HG02678 (cell line): ENCODE measurements around the gene LCAT.
"Not testable (repeated sequence)": the region's sequence is repeated elsewhere in the genome, so short reads cannot be mapped to it uniquely, and the experiment has no call there.

Experiments
- ATAC-seq: cut with Tn5 transposase; IDR thresholded peaks from one replicate; pipeline ENCODE4 v1.9.1; 2021; ENCODE audit warnings: mild to moderate bottlenecking, moderate library complexity; ENCODE audit not compliant: unreplicated experiment

The LCAT gene

DNA sequence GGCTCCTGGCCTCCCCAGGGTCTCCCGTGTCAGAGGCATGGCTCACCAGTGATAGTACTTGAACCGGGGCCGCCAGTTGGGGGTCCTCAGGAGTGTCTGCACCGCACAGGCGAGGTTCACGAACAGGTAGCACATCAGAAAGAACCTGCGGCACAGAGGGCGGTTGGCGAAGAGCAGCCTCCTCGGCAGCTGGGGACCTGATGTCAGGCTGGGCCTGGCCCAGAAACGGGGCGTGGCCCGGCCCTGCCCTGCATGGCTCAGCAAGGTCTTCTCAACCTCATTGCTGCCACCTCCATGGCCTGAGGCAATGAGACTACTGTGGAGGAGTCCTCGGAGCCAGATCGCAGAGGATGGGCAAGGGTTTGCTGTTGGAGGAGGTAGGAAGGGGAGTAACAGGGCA lies 4.1 kb upstream of the LCAT start:
- no peak for ATAC-seq

DNA sequence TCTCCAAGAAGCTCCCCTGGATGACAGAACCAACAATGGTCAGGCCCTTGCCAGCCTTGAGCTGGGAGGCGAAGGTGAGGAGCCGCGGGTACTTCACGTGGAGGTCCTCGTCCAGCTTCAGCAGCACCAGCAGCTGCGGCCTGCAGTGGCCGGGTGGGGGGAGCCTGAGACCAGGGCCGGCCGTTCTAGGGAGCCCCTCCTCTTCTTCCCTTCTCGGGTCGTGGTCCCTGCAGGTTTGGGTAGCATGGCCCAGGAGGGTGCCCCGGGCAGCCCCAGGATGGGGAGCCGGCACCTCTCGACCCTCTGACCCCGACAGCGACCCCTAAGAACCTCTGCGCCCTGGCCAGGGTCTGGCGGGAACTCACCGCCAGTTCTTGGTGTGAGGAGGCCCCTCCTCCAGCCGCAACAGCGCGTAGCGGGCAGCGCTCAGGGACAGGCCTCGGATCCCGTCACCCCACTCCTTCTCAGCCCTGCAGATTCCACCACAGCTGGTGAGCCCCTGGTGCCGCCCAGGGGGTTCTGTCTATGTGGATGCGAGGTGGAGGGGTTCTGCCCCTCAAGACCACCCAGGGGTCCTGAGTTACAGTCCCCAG lies 3.1 kb upstream of the LCAT start:
- no peak for ATAC-seq

DNA sequence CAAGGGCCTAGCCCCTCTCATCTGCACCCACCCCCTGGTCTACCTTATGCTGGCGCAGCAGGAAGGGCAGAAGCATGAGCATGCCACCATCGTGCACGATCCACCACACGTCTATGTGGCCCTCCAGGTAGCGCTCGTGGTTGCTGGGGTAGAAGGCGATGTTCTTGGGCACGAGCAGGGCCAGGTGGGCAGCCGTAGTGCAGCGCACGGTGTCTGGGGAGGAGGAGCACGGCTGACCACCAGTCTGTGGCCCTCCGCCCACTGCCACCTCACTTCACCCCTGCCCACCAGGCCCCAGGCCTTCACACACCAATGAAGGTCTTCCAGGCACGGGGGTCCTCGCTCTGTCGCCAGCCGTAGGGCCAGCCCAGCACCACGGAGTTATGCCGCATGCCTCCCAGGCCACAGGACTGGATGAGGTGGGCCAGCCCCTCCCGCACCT lies 2.2 kb upstream of the LCAT start:
- no peak for ATAC-seq

DNA sequence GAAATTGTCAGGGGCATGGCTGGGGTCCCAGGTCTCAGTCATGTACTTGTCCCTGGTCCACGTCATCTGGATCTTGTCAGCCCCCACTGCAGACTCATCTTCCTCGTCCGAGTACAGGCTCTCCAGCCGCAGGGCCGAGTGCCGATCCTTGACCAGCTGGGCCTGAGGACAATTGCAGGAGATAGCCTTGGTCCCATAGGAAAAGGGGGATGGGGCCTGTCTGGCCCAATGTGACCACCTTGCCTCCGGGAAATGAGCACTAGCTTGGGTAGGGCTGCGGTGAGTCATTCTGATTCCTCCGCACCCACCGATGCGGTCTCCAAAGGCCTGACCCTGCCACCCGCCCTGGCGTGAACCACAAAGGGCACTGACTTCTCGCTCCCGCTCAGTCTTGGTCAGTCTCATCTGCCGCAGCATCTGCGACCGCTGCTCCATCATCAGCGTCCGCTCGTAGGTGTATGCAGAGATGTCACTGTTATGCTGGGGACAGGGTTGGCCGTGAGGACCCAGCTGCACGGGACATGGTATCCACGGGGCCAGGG lies 1.5 kb upstream of the LCAT start:
- no peak for ATAC-seq

DNA sequence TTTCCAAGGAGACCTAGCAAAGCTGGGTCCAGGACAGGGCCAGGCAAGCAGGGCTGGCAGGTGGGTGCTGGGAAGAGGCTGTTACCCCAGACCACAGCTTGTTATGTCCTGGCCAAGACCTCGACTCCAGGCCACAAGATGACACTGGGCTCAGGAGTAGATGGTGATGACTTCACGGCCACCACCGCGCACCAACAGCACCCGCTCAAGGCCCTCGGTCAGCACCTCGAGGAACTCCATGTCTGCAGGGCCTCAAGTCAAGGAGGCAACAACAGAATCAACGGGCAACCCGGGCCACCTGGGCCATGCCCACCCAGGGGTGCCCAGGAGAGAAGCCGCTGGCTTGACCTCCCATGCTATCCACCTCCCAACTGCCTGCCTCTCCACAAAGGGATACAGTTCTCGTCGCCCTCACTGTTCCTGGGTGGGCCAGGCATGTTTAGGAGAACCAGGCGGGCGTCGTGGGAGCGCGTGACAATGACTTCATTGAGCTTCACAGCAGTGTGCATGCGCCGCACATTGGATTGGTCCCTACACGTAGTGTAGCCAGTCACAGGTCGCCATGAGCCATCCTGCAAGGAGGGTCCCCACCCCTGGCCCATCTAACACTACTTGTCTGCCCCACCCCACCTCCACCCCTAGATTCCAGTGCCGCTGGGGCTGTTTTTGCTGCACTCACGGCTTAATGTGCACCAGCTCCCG lies 921 bp upstream of the LCAT start:
- ATAC-seq, result no peak

DNA sequence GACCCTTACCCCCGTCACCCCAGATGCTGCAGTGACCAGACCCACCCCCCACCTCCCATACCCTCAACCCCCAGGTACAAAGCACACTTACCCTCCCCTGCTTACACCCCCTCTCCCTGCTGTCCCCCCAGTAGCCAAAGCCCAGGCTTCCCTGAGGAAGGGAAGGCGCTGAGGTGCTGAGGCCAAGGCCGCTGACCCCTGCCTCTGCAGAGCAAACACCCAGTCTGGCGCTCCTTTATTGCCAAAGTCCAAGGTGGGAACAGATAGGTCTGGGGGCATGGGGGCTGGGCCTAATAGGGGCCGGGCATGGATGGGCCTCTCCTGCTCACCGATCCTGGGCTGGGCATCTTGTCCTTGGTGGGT lies 683 bp downstream of the LCAT start:
- ATAC-seq, result no peak

DNA sequence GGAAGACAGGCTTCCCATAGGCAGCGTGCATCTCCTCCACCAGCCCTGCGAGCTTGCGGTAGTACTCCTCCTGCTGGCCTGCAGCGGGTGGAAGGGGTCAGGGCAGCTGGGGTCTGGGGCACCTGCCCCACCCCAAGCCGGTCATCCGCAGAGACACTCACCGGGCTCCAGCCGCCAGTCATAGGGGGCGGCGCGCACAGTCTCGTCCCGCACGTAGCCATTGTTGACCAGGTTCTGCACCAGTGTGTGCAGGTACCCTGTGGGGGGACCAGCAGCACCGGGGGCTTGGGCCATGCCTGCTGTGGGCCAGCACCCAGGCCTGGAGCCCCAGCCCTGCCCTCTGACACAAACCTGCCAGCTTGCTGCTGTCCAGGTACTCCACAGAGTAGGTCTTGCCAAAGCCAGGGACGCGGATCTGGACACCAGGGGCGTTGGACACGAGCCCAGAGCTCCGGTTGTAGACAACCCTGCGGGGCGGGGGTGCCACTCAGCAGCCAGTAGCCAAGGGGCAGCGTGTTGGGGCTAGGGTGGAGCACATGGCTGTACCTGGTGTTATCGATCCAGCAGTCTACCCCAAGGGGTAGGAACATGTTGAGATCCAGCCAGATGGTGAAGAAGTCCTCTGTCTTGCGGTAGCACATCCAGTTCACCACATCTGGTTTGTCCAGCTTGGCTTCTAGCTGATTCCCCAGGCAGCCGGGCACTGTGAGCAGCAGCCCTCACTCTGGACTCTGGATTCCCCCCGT lies 1.2 kb downstream of the LCAT start:
- ATAC-seq, result no peak

DNA sequence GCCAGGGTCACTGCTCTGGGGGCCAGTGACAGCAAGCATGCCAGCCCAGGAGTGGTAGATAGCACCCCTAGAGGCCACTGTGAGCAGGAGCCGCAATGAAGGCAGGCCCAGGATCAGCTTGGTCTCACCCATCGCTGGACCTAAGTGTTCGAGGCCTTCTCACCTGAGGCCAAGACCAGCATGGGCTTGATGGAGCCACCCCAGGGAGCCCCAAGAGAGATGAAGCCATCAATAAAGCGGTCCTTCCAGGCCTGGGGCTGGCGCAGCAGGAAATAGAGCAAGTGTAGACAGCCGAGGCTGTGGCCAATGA lies 1.8 kb downstream of the LCAT start:
- ATAC-seq, result no peak

DNA sequence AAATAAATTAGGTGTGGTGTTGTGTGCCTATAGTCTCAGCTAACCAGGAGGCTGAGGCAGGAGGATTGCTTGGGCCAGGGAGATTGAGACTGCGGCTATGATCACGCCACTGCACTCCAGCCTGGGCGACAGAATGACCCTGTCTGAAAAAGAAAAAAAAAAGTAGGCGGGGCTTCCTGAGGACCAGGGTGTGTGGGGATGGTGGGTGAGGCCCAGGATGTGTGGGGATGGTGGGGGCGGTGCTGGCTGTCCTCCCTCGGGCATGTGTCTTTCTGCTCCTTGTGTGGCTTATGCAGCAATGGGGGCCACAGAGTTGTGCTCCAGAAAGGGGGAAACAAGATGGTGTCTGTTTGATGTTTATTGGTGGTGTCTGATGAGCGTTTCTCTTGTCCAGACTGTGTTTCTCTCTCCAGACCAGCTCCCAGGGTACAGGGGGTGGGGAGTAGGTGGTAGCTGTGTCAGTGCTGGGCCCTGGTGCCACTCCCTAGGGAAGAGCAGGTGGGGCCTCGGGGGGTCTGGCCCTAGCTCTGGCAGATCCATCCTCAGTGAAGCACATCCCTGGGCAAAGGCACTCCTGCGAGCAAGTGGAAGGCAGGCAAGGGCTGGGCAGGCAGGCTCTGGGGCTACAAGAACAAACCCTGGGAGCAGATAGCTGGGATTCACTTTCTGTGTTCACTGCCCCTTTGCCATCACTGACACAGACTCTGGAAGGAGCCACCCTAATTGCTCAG lies 2.3 kb downstream of the LCAT start:
- no peak for ATAC-seq

DNA sequence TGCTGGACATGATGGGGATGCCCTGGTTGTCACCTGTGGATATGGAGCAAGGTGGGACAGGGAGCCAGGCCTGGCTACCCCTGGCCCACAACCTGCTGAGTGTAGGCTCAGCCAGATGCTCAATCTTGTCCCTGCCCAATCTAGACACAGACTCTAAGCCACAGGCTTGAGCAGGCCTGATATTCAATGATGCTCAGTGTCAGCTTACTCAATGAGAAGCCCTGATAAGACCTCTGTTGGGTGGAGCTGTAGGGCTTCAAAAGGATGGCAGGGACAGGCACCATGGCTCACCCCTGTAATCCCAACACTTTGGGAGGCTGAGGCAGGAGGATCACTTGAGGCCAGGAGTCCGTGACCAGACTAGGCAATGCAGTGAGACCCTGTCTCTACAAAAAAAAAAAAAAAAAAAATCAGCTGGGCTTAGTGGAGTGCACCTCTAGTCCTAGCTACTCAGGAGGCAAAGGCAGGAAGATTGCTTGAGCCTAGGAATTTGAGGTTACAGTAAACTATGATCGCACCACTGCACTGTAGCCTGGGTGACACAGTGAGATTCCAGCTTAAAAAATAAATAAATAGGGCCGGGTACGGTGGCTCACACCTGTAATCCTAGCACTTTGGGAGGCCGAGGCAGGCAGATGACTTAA lies 3.4 kb downstream of the LCAT start:
- no peak for ATAC-seq

DNA sequence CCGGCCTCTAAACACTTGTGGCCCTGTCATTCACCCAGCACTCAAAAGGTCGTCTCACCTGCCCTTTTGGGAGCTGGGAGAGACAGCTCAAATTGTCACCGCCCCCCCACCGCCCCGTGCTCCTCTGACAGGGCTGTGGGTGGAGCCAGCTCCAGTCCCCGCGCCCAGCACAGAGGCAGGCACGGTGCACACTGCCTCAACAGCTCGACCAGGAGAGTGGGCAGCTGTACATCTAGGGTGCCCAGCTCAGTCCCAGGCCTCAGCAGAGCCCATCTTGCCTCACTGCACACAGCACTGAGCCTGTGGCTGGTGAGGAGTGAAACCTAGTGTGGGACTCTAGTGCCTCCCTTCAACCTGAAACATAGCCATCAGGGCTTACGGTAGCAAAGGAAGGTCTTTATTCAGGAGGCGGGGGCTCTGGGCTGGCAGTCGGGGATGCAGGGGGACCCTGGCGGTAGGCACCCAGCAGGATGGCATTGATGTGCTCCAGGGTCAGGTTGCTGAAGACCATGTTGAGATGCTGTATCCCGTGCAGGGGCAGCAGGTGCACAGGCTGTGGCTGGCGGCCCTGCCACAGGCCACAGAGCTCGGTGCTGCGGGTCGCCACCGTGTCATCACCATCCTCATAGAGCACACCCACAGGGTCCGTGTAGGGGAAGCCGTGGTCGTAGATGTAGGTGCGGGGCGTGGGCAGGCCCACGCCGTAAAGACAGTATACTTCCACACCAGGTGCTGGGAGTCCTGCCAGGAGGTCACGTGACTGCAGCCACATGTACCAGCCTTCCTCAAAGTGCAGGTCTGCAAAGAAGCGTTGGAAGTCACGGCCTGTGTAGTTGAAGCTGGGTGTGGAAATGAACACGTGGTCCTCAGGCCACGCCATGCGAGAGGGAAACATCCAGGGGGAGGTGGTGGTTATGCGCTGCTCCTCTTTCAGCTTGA lies 4.1 kb downstream of the LCAT start:
- ATAC-seq, result no peak

DNA sequence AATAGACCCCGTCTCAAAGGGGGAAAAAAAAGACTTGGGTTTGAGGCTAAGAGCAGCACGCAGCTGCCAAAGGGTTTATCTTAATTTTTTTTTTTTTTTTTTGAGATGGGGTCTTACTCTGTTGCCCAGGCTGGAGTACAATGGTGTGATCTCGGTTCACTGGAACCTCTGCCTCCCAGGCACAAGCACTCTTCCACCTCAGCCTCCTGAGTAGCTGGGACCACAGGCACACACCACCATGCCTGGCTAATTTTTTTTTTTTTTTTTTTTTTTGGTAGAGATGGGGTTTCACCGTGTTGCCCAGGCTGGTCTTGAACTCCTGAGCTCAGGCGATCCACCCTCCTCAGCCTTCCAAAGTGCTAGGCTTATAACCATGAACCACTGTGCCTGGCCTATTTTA lies 6.2 kb downstream of the LCAT start:
- not testable (repeated sequence) for ATAC-seq

DNA sequence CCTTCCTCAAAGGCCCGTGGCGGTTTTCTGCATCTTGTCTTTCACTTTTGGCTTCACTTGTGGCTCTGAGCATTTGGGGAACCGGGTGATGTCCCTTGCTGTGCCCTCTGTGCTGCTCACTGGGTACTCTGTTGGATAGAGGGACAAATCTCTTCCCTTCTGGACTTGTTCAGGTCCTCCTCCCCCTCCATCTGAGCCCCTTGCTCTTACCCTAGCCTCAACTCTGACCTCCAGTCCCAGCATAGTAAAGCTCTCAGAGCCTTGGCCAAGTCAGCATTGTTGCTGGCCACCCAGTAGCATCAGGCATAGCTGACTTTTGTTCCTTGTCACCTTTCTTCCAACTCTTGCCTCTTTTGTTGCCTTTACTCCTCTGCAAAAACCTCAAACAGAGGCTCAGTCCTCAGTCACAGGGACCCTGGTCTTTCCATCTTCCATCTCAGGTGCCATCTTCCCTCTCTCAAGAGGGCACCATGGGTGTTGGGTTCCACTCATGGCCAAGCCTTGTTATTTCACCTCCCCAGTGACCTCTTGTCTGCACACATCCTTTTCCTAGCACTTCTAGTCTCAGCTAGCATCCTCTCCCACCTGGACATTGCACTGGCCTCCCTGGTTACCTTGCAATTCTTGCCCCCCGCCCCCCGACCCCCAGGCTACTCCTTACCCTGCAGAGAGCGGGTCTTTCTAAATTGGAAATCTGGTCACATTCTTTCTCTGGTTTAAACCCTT lies 6.9 kb downstream of the LCAT start:
- peak; percentile 52 for ATAC-seq

DNA sequence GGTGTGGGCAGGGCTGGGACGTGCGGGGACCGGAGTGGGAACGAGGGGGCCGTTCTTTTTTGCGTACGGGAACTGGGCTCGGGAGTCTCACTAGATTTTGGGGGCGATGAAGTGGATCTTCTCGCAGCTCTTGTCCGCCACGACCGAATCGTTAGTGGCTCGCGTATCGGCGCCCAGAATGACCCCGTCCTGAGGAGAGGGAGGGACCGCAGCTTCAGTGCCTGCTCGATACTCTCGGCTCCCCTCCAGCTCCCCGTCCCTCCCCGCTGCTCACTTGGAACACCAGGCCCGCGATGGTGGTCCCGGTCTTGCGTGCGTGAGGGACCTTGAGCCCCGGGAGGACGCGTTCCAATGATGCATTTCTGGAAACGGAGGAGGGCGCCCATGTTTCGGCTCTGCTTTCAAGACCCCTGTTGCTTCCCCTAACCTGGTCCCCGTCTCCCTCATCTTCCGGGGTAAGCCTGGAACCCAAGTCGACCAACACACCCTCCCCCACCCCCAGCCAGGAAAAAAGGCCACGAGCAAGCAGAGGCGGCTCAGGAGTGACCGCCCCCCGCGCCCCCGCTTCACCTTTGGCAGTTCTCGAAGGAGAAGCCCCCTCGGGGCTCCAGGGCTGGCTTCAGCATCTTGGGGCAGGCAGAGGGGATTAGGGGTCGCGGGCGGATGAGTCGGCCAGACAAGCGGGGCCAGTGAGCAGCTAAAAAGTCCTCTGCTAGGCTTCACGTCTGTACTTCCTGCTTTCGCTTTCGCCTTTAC lies 7.6 kb downstream of the LCAT start, which contains the start of gene PSMB10:
Gene PSMB10 (minus strand): TSS at position 727 of the 756 bp plus-strand sequence. CDS start 101 bp downstream, at position 626.
- ATAC-seq, result peak; percentile 3

DNA sequence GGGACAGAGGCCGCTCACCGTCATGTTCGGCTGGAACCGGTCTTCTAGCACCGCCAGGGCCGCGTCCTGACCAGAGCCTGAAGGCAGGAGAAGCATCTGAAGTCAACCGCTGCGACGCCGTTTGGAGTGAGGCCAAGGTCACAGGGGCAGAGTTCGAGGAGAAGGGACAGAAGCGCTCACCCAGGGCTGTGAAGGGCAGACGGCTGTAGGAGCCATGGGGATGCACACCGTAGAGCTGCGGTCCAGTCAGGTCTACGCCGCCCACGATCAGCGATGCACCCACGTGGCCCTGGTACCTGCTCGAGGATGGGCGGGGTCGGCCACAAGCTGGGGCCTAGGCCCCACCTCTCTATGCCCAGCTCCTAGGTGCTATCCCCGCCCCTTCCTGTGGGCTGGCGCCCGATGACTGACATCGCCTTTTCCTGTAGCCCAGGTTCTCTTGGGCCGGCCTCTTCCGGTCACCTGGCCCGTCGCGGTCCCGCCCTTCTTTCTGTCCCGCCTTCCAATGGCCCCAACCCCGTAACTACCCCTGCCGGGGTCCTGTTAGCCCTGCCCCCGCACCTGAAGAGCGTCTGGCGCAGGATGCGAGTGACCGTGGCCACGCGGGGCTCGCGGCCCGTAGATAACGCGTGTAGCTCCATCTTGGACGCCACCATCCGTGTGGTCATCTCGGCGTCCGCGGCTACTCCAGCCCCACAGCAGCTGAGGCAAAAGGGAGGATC lies 8.4 kb downstream of the LCAT start:
- ATAC-seq, result peak; percentile 92

DNA sequence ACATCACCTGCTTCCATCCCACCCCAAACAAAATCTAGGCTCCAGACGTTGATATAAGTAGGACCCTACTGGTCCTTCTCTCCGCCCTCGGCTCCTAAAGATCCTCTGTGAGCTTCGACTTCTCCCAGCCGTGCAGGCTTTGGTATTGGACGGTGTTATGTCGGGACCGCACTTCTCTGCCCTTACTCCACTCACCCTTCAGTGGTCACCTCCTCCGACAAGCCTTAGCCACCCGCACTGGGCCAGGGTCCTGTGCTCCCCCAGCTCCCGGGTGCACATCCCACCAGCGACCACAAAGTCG lies 8.9 kb downstream of the LCAT start:
- no peak for ATAC-seq

DNA sequence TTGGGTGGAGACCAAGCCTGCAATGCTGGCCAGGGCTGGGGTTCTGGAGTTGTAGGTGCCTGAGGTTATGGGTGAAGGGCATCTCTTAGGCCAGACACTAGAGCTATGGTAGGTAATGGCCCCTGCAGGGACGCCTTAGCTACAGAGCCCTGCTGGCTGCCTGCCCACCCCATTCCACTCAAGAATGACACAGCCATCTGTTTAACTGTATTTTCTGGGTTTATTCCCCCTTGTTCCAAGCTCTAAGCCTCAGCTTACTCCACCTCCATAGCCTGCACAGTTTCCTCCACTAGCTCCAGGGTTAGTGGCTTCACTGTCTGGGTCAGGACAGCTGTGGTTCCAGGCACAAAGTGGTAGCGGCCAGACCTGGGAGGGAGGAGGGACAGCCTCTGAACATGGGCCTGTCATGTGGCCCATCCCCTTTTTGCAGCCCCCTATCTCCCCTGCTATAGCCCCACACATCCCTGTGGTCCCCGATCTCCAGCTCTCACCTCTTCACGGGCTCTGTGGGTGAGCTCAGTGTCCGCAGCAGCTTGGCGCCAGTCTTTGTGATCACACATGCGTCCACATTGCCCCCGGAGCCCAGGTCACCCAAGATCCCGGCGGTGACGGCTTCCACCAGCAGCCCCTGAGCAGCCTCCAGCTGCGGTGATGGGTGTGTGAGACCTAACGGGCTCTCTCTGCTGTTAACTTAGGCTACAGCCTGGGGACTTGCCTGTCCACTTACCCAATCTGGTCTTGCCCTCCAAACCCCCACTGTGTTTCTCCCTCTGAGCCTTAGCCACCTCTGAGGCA lies 9.4 kb downstream of the LCAT start:
- ATAC-seq, result no peak
